Omental fat pad (tissue), 4 donors: ENCODE measurements around the gene FOXI1. TPM values are rescaled to one million over a fixed set of nuclear protein-coding genes. Genes with fewer than 3 reads are reported as not detected.

Experiments
- ATAC-seq: fragments of 150-250 bp; one replicate; pipeline ENCODE4 v1.9.1; 2016; ENCODE audit warnings: mild to moderate bottlenecking, moderate library complexity; ENCODE audit not compliant: low FRiP score
- DNase-seq: peaks from one replicate; pipeline ENCODE4 v3.0.0-alpha.2; 2019; ENCODE audit warnings: low spot score
- total RNA-seq, 4 donors: library from RNA; depleted of rRNA; stranded (reverse); fragments of >200 nt; gene quantifications; one replicate each; pipeline ENCODE4 v1.1.0, GENCODE V29; 2016
- TF ChIP-seq, protein P1 (sequence below), 3 donors: fragments of 450-650 bp; IDR thresholded peaks; one replicate each; pipeline ENCODE4 v1.5.1; 2016 to 2017; ENCODE audit warnings: antibody characterized with exemption in 3 of 3, mild to moderate bottlenecking in 3 of 3, moderate library complexity in 2 of 3

Gene FOXI1
- total RNA-seq, 4 donors from 2014 or later = not detected

- TF ChIP-seq, protein P1, sequence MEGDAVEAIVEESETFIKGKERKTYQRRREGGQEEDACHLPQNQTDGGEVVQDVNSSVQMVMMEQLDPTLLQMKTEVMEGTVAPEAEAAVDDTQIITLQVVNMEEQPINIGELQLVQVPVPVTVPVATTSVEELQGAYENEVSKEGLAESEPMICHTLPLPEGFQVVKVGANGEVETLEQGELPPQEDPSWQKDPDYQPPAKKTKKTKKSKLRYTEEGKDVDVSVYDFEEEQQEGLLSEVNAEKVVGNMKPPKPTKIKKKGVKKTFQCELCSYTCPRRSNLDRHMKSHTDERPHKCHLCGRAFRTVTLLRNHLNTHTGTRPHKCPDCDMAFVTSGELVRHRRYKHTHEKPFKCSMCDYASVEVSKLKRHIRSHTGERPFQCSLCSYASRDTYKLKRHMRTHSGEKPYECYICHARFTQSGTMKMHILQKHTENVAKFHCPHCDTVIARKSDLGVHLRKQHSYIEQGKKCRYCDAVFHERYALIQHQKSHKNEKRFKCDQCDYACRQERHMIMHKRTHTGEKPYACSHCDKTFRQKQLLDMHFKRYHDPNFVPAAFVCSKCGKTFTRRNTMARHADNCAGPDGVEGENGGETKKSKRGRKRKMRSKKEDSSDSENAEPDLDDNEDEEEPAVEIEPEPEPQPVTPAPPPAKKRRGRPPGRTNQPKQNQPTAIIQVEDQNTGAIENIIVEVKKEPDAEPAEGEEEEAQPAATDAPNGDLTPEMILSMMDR (IDR thresholded peaks at IDR 0.05) = no peak
- ATAC-seq = no peak
- no peak for DNase-seq
Observed at GRCh38 chr5:170104710-170105109, 987 bp upstream of the FOXI1 start.

- DNase-seq (no peak), ATAC-seq (no peak)
- TF ChIP-seq, protein P1 (IDR thresholded peaks at IDR 0.05) = no peak
Observed at GRCh38 chr5:170107674-170108073, 2.0 kb downstream of the FOXI1 start.

DNA sequence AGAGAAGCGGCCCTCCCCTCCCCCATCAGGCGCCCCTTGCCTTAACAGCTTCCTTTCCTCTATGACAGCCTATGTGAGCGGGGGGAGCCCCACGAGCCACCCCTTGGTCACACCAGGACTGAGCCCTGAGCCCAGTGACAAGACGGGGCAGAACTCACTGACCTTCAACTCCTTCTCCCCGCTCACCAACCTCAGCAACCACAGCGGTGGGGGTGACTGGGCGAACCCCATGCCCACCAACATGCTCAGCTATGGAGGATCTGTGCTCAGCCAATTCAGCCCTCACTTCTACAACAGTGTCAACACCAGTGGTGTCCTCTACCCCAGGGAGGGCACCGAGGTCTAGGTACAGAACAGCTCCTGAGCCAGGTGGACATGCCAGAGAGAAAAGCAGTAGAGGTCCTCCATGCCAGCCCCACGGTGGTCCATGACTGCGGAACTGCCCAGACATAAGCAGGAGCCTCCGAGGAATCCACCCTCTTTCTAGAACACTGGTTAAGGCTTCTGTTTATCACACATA is 2.6 kb downstream of the FOXI1 start:
- TF ChIP-seq, protein P1 (IDR thresholded peaks at IDR 0.05) = no peak
- no peak for DNase-seq
- no peak for ATAC-seq

- ATAC-seq = no peak
- TF ChIP-seq, protein P1 (IDR thresholded peaks at IDR 0.05) = no peak
Observed at GRCh38 chr5:170109059-170110031, 3.6 kb downstream of the FOXI1 start.

DNA sequence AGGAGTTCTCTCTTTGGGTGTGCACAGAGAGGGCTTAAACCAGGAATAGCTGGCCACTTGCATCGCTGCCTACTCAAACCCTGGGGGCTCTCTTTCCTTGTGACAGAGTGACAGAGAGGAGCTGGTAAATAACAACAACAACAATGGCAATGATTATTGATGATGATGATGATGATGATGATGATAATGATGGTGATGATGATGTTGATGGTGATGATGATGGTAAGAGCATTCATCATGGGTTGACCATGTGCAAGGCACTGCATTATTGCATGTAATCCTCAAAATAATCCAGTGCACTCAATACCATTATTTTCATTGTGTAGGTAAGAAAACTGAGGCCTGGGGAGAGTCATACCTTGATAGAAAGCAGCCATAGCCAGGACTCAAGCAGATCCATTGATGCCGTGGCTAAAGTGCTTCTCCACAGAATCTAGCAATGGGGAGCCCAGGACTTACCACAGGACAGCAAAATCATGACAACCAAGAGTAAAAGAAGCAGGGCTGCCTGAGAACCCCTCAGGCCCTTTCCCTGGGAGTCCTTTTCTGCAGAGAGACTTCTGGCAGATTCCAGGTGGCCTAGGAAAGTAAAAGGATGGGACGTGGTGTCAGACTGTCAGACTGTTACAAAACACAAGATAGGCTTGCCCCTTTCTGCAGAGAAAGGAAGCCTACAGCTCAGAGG is 4.8 kb downstream of the FOXI1 start:
- no peak for DNase-seq
- ATAC-seq = no peak
- TF ChIP-seq, protein P1 (IDR thresholded peaks at IDR 0.05) = no peak

More at GRCh38 chr5:170109059-170110031, 3.6 kb downstream of the FOXI1 start:
- DNase-seq = no peak

DNA sequence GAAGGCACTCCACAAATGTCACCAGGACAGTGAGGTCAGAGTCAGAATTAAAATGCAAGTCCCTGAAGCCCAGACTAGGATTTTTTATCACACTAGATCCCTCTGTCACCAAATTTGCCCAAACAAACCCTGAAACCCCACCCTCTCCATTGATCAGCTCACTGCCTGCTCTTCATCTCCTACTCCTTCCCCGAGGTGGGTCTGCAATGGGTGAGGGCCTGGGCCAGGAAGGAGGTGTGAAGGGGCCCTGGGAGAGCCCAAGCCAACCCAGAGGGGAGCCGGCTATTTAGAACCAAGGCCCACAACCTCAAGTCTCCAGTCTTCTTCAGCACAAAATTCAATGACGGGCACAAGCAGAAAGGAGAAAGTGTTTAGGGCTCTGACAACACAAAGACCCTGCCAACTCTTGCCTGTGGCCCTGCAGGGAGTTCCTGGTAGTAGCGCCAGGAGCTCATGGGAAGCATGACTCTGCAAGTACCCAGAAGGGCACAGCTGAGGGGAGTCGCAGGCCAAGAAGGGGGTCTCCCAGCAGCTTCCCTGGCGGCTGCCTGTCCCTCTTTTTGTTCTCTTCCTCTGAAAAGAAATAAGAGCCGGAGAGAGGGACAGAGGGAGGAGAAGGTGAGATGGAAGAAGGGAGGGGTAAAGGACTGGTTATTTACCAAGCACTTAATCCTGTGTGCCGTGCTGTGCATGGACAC is 5.5 kb downstream of the FOXI1 start:
- TF ChIP-seq, protein P1 (IDR thresholded peaks at IDR 0.05) = no peak
- no peak for DNase-seq
- ATAC-seq = no peak
